Activated naive CD4-positive, alpha-beta T cell (primary cell): ENCODE measurements around the gene SNX4.
"Not testable (repeated sequence)": the region's sequence is repeated elsewhere in the genome, so short reads cannot be mapped to it uniquely, and the experiment has no call there.

Source experiments
- DNase-seq, 4 experiments: peaks; one replicate each; lab custom pipeline; 2025; lab: John Stamatoyannopoulos, UW

SNX4 gene

DNA sequence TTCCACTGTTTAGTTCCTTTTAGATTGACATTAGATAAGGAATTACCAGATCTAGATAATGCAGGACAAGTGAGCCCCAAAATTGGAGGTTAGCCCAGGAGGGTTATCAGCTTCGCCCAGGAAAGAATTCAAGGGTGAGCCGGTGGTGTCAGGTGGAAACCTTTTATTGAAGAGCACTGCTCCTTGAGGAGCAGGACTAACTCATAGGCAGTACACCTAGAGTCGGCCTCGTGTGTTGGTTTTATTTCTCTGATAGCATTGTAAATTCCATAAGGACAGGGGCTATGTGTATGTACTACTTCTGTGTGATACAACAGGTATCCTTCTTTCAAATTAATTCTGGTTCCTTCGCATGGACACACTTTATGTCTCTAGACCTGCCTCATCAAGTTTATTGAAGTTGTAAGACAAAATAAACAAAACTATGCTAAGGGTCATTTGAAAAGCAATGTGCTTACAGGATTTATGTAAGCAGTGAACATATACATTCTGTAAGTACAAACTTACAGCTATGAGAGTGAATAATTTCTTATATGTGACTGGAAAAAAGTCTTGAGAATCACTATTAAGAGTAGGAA, 57.2 kb downstream of the SNX4 start:
- DNase-seq = no peak

DNA sequence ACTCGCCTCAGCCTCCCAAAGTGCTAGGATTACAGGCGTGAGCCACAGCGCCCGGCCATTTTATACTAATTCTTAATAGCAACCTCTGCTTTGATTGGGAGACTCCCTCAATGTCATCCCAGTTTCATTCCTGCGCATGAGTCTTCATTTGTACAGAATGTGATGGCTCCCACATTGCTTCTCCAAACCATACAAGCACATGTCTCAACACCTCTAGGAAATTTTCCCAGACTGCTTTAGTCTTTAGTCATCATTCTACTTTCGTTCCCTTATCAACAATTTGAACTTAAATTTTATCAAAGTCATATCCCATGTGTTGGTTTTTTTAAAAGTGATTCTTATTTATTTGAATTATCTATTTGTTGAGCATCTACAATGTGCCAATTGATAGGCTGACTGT, 58.1 kb downstream of the SNX4 start:
- DNase-seq = no peak

- no peak for DNase-seq
Observed at GRCh38 chr3:125460233-125460632, 59.8 kb downstream of the SNX4 start.

- no peak for DNase-seq
Observed at GRCh38 chr3:125443923-125444322, 76.1 kb downstream of the SNX4 start.

GRCh38 chr3:125442506-125442905, 77.5 kb downstream of the SNX4 start:
- no peak for DNase-seq

- DNase-seq = no peak
Observed at GRCh38 chr3:125440970-125441369, 79.0 kb downstream of the SNX4 start.

- no peak for DNase-seq
Observed at GRCh38 chr3:125440559-125440955, 79.4 kb downstream of the SNX4 start.

GRCh38 chr3:125437631-125438435, 82.2 kb downstream of the SNX4 start:
- peak; percentile 7 to 49 (median 34) for DNase-seq

DNA sequence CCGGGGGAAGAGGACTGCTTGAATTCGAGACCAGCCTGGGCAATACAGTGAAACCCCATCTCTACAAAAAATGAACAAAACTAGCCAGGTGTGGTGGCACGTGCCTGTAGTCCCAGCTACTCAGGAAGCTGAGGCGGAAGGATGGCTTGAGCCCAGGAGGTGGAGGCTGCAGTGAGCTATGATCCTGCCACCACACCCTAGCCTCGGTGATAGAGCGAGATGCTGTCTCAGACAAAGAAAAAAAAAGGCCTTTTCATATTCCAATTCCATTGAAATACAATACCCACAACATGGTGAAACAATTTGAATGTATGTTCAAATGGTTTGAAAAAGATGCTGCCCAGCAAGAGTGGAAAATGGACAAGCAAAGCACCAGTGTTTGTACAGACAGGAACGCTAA, 83.1 kb downstream of the SNX4 start:
- DNase-seq = no peak

DNA sequence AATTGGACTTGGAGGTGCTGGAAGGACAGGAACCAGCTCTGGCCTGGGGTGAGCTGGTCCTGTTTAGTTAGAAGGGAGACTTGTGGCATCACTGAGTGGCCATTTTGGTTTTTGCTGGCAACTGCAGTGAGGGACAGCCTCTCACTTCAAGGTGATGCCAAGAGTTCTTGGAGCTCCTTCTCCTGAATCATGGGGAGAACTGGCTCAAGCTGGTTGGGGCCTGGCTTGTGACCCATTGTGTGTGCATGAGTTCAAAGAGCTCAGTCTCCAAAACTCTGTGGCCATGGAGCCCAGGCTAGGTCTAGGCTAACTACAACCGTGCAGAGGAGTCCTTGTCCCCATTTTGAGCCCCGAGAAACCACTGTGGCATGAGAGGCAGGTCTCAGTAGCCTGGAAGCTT, 84.8 kb downstream of the SNX4 start:
- no peak for DNase-seq

- no peak for DNase-seq
Observed at GRCh38 chr3:125434582-125435011, 85.4 kb downstream of the SNX4 start.

- DNase-seq = no peak
Observed at GRCh38 chr3:125433611-125434041, 86.4 kb downstream of the SNX4 start.

DNA sequence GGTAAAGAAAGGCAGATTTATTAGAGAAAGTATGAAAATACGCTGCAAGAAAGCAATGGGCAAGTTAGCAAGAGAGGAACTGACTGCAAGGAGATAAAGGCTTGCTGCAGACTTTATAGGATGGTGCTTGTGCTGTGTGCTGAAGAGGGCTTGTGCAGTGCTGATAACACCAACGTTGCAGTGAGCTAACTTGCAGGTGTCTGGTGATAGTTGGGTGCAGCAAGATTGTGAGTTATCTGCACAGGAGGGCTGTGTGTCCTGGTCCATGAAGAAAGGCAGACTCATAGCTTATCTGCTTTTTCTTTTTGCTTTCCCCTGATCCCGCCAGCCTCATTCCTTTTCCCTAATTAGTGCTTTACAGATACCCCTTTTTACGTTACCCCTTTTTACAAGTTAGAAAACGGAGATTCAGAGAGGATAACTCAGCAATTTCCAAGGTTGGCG, 86.9 kb downstream of the SNX4 start:
- DNase-seq = no peak

DNA sequence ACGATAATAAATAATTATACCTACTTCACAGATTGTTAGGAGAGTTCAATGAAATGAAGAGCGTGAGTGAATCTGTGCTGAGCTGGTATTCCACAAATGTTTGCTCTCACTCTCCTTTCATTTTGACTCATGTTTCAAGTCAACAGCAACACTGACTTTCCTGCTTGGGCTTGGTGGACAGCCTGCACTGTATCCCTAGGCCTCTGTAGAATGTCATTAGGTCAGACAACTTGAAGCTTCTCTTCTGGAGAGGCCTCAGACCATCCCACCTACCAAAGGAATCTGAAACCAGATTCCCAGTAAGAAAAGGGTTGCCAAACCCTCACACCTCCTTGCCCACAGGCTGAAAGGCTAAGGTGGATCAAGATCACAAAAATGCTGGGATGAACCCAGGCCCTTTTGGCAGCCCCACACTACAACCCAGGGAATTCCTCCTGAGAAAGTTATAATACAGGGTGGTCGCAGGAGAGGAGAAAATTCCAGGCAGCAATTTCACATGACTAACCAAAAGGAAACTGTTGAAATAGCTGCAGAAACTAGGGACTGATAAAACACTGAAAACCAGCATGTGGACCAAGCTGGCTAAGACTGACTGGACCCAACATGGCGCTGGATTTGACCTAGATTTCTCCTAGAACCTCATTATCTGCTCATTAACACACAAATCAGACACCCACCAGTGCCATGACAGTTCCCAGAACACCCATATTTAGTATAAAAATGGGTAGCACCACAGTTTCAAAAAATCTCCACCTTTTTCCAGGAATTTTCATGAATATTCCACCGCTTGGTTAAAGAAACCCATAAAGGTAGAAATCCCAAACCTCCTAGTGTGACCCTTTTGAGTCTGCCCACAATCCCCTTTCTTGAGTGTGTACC, 87.9 kb downstream of the SNX4 start:
- DNase-seq = no peak

DNA sequence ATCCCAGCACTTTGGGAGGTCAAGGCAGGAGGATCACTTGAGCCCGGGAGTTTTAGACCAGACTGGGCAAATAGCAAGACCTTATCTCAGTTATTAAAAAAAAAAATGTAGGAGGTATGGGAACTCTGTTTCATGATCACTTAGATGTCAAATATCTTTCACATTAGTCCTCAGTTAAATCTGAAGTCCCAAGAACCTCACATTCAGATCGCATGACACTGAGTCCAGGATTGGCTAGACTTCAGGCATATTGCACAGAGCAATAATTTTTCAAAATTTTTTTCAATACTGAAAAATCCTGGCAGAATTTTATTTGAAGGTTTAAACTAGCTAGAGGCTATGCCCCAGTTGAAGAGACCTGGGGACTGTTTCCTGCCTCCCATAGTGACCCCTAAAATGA, 88.6 kb downstream of the SNX4 start:
- no peak for DNase-seq

DNA sequence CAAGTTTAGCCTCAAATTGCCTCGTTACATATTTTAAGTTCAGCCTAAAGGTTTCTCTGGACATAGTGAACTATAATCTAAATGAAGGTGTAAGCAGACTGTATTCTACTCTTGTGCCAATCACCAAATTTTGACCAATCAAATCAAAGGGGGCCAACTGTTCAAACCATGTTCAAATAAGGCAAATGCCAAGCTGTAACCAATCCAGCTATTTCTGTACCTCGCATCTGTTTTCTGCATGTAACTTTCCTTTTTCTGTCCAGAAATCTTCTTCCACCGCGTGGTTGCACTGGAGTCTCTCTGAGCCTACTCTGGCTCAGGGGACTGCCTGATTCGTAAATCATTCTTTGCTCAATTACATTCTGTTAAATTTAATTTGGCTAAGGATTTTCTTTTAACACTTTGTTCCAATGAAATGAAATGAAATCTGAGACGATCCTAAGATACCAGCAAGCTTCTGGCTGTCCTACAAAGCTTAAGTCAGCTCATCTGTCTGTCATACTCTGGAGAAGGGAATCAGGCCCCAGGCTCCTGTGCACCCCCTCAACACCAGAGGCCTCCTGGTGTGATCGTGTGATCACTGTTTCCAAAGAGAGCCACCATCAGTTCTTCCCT, 91.7 kb downstream of the SNX4 start:
- no peak for DNase-seq

DNA sequence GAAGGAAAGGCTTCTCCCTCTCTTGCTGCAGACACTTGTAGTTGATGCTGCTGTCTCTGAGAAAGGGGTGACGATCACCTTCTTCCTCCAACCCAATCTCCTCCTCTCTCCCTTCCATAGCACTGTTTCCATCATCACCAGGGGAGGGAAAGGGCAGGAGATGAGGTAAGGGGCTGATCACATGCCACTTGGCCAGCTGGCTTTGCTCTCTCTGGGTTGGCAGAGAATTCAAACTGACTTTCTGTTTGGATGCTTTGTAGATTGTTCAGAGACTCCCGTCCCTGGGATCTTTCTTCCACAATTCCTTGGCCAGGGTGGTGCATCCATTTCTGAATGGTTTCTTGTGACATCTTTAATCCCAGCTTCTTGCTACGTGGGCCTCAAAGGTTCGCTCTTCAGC, 101.7 kb downstream of the SNX4 start:
- no peak for DNase-seq

DNA sequence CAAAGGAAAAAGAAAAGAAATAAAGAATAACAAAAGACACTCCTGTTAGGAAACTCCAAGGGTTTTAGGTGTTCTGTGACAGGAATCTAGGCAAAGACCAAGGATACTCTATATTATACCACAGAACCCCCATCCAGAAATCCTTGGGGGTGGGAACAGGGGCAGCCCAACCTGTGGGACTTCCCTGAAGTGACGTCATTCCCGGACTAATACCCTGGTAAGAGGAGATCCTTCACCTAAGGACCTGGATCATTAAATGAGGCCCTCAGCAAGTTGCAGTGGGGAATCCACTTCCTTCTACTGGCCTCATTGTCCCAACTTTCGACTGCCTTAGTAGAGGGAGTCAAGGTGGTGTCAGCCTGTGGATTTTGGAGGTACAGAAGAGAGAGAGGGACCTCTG, 103.8 kb downstream of the SNX4 start:
- DNase-seq = no peak

DNA sequence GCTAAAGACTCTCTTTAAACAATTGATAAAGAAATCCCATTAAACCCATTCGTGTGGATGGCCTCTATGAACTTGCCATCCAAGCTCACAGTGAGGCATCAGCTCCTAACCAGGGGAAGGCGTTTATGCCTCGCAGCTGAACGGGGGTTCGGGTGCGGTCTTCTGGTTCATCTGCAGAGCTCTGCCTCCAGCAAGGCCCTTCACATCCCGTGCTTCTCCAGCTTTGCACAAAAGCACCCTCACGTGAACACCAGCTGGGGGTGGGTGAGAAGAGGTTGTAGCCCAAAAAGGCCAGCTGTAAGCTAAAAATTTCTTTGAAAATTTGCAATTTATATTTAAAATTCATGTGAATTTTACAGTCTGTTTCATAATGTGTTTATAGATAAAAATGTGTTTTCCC, 105.3 kb downstream of the SNX4 start:
- DNase-seq = no peak

DNA sequence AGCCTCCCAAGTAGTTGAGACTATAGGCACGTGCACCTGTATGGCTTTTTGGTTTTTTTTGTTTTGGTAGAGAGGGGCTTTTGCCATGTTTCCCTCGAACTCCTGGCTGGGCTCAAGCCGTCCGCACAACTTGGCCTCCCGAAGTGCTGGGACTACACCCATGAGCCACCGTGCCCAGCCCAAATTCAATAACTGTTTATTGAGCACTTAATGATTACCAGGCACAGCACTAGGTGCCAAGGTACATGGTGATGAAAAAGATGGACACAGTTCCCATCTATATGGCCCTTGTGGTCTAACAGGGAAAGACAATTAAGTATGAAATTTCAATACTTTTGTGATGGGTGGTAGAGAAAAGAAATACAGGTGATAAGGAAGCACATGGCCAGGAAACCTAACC, 109.1 kb downstream of the SNX4 start:
- no peak for DNase-seq

DNA sequence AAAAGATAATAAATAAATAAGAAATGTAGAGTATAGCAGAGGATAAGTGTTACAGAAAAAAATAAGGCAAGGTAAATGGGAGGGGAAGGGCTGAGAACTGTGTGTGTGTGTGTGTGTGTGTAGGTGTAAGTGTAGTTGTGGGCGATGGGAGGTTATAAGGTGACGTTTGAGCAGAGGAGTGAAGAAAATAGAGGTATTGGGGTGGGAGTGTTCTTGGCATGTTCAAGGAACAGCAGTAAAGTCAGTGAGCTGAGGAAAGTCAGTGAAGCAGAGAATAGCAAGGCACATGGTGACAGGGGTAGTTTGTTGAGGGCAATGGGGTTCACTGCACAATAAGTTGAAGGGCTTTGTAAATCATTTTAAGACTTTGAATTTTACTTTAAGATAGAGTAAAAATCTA, 113.9 kb downstream of the SNX4 start:
- no peak for DNase-seq

GRCh38 chr3:125405515-125405914, 114.5 kb downstream of the SNX4 start:
- DNase-seq = not testable (repeated sequence)
